ENCODE measurements around the gene CCDC159.
"Not testable (repeated sequence)": the region's sequence is repeated elsewhere in the genome, so short reads cannot be mapped to it uniquely, and the experiment has no call there.

The CCDC159 gene

DNA sequence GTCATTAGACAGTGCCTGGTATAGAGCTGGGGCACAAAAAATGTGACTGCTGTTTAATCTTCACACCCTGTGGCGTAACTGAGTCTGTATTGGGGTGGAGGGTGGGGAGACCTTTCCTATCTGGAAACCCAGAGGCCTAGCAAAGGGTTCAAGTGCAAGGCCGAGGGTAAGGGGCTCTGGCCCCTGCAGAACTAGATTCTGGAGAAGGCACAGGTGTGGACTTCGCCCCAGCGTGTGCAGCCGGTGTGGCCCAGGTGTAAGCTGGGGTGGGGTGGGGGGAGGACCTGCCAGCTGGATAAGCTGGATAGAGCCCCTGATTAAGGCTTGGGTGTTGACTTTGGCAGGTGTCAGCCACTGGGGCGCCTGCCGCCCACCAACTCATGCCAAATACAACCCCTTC, 8.2 kb upstream of the CCDC159 start:
- no peak for DNase-seq (ENCODE audit: low read depth)

DNA sequence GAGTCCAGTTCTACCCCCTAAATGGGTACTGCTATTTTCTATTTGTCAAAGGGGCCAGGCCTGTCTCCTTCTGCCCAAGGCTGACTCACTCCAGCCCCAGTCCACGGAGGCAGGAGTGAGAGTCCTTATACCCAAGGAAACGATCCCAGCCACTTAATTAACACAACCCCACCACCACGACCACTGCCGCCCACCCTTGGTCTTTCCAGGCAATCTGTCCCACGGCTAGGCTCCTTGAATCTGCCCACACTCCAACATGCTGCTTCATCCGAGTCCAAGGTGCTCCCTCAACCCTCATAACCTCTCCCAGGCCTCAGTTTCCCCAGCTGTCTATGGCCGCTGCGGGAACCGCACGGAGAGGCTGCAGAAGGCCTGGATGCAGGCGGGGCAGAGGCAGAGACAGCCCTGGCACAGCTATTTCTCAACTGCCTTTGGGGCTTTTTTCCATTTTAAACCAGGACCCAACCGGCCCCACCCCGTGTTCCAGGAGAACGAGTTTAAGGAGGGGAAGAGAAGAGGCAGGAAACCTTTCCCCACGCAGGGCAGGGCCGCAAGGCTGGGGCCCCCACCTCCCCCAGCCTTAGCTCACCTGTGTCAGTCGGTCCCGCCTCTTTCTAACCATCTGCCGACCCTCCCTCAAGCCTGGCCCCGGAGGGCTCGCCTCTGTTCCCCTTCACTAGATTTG, 7.6 kb upstream of the CCDC159 start:
- DNase-seq (ENCODE audit: low read depth): no peak

DNA sequence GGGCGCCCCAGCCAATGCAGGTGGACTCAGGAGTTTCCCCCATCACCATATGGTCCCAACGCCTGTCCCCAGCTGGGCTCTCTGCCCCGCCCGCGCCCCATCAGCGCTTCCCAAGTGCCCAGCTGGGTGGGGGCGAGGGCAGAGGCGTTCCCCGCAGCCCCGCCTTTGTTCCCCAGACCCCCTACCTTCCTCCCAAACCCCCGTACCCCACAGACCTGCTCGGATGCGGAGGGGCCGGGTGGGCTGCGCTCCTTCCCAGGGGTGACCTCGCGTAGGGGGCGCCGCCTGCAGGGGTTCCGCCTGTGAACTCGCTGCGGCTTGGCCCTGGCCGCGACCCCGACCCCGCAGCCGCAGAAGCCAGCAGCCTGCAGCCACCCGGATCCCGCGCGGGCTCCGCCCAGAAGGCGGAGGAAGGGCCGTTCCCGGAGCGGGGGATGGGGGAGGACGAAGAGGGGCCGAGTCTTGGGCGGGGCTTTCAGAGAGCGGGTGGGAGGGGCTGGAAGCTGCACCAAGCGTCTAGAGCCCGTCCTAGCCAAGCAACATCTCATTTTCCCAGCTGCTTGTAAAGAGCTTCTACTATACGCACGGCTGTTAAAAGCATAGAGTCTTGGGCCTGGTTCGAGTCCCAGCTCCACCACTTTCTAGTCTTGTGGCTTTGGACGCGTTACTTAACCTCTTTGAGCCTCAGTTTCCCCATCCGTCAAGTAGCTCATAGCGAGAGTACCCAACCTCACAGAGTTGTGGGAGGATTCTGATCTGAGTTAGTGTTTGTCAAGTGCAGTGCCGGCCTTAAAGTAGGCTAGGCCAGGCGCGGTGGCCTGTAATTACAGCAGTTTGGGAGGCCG, 6.8 kb upstream of the CCDC159 start, which contains the start of gene RAB3D:
Gene RAB3D (minus strand): TSS at position 404 of the 845 bp plus-strand sequence. CDS start 2,258 bp downstream, outside the sequence.
- peak; percentile 91 for DNase-seq (ENCODE audit: low read depth)

DNA sequence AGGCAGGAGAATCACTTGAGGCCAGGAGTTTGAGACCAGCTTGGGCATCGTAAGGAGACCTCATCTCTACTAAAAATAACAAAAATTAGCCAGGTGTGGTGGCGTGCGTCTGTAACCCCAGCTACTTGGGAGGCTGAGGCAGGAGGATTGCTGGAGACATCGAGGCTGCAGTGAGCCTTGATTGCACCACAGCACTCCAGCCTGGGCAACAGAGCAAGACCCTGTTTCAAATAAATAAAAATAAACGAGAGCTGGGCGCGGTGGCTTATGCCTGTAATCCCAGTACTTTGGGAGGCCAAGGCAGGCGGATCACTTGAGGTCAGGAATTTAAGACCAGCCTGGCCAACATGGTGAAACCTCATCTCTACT, 6.2 kb upstream of the CCDC159 start:
- not testable (repeated sequence) for DNase-seq (ENCODE audit: low read depth)

DNA sequence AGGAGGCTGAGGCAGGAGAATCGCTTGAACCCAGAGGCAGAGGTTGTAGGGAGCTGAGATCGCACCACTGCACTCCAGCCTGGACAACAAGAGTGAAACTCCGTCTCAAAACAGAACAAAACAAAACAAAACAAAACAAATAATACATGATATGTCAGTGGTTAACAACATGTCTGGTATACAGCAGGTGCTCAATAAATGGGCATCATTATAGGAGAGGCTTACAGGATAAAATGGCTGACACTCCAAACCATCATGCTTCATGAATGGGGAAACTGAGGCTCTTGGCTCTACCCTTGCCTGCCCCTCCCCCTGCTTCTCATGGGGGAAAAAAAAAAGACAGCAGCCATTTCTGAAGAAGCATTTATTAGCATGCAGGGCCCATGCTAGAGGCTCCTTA, 3.9 kb upstream of the CCDC159 start:
- DNase-seq (ENCODE audit: low read depth): no peak

DNA sequence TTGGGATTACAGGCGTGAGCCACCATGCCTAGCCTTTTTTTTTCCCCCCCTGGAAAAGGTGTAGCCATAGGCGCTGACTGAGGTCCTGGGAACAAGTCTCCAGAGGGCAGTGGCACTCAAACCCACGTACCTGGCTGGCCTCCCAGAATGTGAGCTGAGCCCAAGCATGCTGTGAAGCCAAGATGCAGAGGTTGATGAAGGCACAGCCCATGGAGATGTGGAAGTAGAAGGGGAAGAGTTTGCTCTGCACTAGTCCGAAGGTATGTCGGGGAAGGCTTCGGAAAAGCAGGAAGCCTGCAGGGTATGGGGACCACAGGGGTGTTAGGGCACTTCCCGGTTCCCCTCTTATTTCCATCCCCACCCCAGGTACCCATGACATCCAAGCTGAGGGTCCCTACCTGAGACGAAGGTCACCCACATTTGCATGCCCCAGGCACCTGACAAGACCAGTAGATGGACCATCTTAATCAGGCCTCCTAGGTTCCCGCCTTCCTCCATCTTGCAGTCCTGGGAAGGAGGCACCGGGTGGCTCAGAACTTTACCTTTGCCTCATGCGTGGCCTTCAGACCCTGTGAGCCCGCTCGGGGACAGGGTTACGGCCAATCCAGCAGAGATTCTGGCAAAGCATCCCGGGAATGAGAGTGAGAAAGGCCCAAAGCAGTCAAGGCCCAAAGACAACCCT, 1.1 kb upstream of the CCDC159 start:
- DNase-seq (ENCODE audit: low read depth): peak; percentile 30

DNA sequence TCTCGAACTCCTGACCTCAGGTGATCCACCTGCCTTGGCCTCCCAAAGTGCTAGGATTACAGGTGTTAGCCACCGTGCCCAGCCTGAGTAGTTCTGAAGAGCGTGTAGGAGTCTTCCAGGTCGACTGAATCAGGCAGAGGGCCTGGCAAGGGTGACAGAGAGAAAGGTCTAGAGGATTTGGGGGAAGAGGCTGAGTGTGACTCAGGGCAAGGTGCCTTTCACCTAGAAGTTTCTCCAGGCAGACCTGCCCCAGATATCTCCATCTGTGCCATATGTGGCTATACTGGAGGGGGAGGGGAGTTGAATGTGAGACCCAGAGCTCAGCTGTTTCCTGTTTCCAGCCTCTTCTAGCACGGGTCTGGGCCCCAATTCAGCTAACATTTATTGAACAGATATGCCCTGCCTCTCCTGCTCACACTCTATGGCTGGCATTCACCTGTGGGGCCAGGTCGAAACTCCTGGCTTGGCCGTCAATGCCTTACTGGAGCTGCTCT, 1.3 kb downstream of the CCDC159 start:
- no peak for DNase-seq (ENCODE audit: low read depth)

DNA sequence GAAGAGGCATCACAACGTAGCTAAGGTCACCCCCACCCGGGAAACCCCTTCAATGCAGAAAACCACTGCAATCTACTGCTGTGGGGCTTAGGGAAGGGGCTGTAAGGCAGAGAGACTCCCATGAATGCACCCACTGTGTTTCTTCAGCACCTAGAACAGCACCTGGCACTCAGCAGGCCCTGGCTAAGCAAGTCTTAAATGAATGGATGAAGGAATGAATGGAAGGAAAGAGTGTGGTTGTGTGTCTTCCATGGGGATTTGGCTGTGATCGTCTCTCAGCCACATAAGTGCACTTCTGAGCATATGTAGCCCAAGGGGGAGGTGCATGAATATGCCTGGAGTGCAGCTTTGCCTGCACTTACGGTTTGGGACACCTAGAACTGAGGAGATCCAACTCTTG, 2.9 kb downstream of the CCDC159 start:
- no peak for DNase-seq (ENCODE audit: low read depth)

DNA sequence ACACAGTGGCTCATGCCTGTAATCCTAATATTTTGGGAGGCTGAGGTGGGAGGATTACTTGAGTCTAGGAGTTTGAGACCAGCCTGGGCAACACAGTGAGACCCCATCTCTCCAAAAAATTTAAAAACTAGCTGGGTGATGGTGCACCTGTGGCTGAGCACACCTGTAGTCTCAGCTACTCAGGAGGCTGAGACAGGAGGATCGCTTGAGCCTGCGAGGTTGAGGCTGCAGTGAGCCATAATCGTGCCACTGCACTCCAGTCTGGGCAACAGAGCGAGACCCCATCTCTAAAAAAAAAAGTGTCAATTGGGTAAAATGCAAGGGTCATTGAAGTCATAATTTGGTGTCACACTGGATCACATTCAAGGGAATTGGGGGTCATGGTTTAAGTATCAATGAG, 7.8 kb downstream of the CCDC159 start:
- not testable (repeated sequence) for DNase-seq (ENCODE audit: low read depth)

DNA sequence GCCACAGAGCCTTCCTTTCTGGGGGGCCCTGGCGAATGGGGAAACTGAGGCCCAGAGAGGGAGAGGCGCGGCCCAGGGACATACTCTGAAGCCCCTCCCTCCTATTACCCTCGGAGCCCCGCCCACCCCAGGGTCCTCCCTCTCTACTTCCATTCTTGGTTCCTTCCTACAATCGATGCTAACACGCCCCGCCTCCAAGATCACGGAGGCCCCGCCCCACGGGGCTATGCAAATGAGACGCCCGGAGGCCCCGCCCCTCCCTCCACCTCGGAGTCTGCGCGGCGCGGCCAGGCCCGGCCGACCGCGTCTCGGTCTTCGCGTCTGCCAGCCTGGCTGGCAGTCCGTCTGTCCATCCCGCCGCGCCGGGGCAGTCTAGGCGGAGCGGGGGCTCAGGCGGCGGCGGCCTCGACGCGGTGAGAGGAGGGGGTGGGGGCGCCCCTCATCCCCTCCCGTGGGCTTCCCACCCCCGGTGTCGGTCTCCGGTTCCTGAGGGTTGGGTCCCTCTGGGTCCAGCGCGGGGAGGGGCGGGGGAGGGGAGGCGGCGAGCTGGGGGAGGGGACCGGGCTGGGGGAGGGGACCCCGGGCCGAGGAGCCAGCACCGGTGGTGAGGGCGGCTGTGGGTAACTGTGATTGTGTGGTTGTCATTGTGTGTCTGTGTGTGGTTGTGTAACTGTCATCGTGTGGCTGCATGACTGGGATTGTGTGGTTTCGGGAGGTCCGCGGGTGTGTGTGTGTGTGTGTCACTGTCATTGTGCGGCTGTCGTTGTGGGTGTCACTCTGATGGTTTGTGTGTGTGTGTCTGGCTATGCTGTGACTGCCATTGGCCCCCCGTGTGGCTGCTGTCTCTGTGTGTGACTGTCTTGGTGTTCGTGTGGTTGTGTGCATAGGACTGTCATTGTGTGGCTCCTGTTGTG, 9.1 kb downstream of the CCDC159 start, which contains the start of gene PLPPR2:
Gene PLPPR2 (plus strand): TSS at position 273 of the 914 bp plus-strand sequence. CDS start 2,242 bp downstream, outside the sequence.
- DNase-seq (ENCODE audit: low read depth): peak; percentile 92

DNA sequence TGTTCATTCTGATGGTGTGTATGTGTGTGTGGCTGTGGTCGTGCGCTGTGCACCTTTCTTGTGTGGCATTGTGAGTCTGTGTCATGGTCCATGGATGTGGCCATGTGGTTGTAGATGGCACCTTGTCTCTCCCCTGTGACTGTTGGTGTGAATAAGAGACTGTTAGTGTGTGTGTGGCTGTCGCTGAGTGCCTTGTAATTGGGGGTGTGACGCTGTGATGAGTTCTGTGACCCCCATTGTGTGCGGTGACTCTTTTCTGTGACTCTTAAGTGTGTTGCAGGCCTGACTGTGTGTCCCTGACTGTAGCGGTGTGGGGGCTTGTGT, 9.7 kb downstream of the CCDC159 start:
- no peak for DNase-seq (ENCODE audit: low read depth)

DNA sequence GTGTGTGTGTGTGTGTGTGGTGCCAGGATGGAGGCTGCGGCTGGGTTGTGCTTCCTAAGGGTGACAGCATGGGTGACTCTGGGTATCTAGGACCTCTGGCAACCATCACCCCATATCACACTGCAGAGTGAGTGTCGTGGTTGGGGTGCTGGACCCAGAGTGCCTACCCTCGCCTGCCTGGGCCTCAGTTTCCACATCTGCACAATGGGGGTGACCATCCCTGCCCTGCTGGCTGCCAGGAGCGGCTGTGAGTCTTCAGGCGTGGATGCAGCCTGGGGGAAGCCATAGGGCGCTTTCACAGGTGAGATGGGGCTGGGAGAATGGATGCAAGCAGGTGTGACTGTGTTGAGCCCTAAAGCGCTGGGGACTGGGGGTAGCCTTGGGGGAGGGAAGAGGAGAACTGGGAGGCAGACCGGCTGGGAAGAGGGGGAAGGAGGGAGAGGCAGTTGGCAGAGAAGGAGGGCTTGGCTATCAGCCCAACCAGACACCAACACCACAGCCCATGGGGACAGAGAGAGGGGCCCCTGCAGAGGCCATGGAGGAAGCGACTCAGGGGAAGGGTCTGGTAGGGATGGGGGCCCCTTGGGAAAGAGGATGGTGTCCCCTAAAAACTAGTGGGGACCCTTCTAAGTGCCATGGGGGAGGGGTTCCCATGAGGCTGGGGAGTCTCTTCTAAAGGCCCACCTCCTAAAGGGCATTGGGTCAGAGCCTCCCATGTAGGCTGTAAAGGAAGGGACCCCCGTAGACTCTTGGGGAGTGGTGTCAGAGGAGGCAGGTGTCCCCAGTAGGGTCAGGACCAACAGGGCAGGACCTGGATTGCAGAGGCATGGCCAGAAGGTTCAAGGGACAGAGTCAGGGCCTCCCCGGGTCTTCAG, 10.6 kb downstream of the CCDC159 start:
- DNase-seq (ENCODE audit: low read depth): no peak

DNA sequence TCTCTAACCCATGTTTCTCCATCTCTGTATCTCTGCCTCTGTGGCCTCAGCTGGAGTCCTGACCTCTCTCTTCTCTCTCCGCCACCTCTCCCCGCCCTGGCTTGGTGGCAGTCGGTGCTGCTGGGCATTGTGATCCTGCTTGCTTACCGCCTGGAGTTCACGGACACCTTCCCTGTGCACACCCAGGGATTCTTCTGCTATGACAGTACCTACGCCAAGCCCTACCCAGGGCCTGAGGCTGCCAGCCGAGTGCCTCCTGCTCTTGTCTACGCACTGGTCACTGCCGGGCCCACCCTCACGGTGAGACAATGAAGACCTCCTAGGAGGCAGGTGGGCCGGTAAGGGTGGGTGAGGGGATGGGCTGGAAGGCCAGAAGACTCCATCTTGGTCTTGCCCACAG, 13.1 kb downstream of the CCDC159 start:
- no peak for DNase-seq (ENCODE audit: low read depth)

DNA sequence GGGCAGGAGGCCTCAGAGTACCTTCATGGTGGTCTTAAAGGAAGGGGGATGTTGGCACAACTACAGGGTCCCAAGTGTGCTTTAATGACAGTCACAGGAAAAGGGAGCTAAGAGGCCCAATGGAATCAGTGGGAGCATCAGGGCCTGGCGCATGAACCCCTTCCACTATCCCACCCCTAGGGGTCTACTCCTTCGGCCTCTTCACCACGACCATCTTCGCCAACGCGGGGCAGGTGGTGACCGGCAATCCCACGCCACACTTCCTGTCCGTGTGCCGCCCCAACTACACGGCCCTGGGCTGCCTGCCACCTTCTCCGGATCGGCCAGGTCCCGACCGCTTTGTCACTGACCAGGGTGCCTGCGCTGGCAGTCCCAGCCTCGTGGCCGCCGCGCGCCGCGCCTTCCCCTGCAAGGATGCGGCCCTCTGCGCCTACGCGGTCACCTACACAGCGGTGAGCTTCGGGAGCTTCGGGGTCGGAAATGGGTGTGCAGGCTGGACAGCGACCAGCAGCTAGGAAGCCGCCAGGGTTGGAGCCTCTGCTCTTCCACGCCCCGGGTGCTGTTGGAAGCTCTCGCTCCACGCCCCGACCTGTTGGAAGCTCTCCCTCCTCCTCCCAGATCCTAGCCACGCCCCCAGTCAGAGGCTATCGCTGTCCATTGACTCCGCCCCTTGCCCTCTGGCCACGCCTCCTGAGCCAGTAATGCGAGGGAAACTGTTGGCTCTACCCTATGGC, 14.9 kb downstream of the CCDC159 start:
- DNase-seq (ENCODE audit: low read depth): no peak

DNA sequence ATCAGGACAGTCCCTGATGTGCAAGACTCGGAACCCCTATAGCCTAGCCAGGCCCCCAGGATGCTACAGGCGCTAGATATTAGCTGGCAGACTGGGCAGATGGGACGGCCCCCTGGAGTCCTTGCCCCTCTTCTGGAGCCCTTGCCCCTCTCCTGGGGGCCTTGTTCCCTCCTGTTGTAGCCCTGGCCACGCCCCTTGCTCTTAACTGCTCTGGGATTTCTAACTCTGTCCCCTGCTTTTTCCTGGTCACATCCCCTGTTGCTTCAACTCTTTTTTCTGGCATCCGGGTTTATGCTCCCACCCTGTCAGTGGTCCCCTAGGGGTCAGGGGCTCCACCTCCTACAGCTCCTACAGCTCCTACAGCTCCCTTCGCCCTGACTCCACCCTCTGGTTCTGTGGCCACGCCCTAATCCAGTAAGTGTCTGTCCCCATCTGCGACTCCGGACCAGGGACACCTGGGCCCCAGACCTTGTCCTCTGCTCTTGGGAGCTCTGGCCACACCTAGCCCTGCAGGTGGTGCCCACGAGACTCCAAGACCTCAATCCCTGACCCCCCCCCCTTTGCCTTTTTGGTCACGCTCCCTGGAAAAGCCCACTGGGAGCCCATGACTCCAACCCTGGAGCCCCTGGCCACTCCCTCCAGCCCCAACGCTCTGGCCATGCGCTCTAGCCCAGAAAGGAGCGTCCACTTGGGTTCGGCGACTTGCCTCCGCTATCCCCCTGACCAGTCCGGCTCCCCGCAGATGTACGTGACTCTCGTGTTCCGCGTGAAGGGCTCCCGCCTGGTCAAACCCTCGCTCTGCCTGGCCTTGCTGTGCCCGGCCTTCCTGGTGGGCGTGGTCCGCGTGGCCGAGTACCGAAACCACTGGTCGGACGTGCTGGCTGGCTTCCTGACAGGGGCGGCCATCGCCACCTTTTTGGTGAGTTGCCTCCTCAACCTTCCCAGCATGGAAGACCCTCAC, 15.7 kb downstream of the CCDC159 start:
- DNase-seq (ENCODE audit: low read depth): no peak

DNA sequence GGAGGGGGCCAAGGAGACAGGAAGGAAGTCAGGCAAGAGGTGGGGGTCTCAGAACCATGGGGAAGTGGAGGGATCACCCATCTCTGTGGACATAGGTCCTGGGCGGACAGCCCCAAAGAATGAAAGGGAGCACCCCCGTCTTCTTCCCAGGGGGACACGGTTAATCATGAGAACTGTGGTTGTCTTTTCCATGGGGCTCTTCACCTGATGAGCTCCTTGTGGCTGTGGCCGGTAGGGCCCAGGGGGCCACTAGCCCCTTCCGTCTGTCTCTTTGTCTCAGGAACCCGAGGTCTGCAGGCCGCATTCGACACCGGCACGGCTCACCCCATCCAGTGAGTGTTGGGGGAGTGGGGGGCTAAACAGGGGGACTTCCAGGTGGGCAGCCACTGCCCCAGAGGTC, 17.6 kb downstream of the CCDC159 start:
- no peak for DNase-seq (ENCODE audit: low read depth)

DNA sequence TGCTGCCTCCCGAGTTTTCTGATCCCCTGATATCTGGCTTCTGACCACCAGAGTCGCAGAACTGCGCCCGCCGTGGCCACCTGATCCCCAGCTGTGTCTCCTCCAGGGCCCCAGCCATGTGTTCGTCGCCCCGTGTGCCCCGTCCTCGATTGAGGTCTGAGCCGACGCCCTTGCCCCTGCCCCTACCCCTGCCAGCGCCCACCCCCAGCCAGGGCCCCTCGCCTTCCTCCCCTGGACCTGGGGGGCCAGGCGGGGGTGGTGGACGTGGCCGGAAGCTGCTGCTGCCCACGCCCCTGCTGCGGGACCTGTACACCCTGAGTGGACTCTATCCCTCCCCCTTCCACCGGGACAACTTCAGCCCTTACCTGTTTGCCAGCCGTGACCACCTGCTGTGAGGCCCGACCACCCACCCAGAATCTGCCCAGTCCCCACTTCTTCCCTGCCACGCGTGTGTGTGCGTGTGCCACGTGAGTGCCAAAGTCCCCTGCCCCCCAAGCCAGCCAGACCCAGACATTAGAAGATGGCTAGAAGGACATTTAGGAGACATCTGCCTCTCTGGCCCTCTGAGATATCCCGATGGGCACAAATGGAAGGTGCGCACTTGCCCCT, 18.1 kb downstream of the CCDC159 start:
- DNase-seq (ENCODE audit: low read depth): no peak

DNA sequence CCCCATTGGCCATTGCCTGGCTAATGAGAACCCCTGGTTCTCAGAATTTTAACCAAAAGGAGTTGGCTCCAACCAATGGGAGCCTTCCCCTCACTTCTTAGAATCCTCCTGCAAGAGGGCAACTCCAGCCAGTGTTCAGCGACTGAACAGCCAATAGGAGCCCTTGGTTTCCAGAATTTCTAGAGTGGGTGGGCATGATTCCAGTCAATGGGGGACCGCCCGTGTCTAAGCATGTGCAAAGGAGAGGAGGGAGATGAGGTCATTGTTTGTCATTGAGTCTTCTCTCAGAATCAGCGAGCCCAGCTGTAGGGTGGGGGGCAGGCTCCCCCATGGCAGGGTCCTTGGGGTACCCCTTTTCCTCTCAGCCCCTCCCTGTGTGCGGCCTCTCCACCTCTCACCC, 18.6 kb downstream of the CCDC159 start:
- DNase-seq (ENCODE audit: low read depth): no peak

Data from ELR (cell line).